Measurements from ENCODE around the gene CNPY2. TPM values are rescaled to one million over a fixed set of nuclear protein-coding genes. Genes with fewer than 3 reads are reported as not detected.
A peak's percentile ranks its signal among the peaks of the same experiment; 100 is the strongest.

CNPY2 gene
- total and polyA plus RNA-seq, 11 donors: 26.8 to 67.3 (median 39.0) TPM

GRCh38 chr12:56315249-56315621 is 553 bp downstream of the CNPY2 start:
- H3K9me3 ChIP-seq: no peaks in the 10 kb centered on the region
- peak in 1 of 4 donors; percentile 5 for ATAC-seq
- DNase-seq: no peak
- H3K27me3 ChIP-seq: no peaks in the 10 kb centered on the region
- intact Hi-C loops (cut with DNase I): loop anchor here in 3 of 10 donors (5.0 to 10.0 kb wide), 4 partner anchors 150 to 198 kb away; partner anchors contain the start of genes SPRYD4 (in 2 of the 3), ESYT1 (in 1 of the 3), RPL41 (in 1 of the 3) and ZC3H10 (in 1 of the 3)
- peaks cover 0 to 20% (median 13%) of the 10 kb centered on the region in 12 donors for H3K4me1 ChIP-seq
- TF ChIP-seq POLR2A (IDR thresholded peaks at IDR 0.05) (no peak), CTCF (IDR thresholded peaks at IDR 0.05) (no peak)
- peaks cover 0 to 72% (median 56%) of the 10 kb centered on the region in 9 donors for H3K36me3 ChIP-seq
- peak overlapping the region; percentile 44 to 97 (median 88) for H3K4me3 ChIP-seq
- 0 to 2% (median 1%) methylated on average over 3 to 11 of the region's 11 CpGs for WGBS, 4 donors
- peak overlapping the region; percentile 84 to 99 (median 93) for H3K27ac ChIP-seq

DNA sequence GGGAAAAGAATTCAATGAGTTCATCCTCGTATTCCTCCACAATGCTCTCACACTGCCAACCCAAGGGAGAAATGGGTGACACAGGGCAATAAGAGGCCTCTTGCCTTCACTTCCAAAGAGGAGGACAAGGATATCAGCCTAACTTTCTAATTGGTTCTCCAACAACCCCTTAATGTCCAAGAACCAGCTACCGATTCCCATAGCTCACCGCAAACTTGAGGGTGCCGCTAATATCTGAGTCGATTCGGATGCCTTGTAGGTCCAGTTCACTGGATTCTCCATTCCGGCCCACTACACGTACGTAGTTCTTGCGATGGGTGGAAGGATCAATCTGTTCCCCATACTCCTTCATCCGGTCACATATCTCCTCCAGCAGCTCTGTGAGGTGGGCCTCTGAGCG is 4.8 kb downstream of the CNPY2 start:
- WGBS, 4 donors: 94 to 97% (median 95%) methylated on average over 12 of the region's 12 CpGs
- H3K4me3 ChIP-seq: no peak overlapping the region
- ATAC-seq (no peak), DNase-seq (no peak)
- intact Hi-C loops (cut with DNase I): loop anchor here in 1 of 10 donors (10.0 kb wide), 2 partner anchors 154 to 186 kb away; partner anchors contain the start of genes ESYT1 and SPRYD4
- H3K4me1 ChIP-seq: peaks cover 0 to 13% (median 8%) of the 10 kb centered on the region in 12 donors
- no peak overlapping the region for H3K27ac ChIP-seq
- peaks cover 0 to 82% (median 69%) of the 10 kb centered on the region in 9 donors for H3K36me3 ChIP-seq
- TF ChIP-seq POLR2A (IDR thresholded peaks at IDR 0.05) (no peak), CTCF (IDR thresholded peaks at IDR 0.05) (no peak)
- no peaks in the 10 kb centered on the region for H3K9me3 ChIP-seq
- no peaks in the 10 kb centered on the region for H3K27me3 ChIP-seq

- no peak for TF ChIP-seq POLR2A (IDR thresholded peaks at IDR 0.05)
- no peak for TF ChIP-seq CTCF (IDR thresholded peaks at IDR 0.05)
- ATAC-seq (no peak), DNase-seq (no peak)
- 90 to 97% (median 92%) methylated on average over 3 of the region's 3 CpGs for WGBS, 4 donors
- Histone ChIP-seq H3K27ac (no peak overlapping the region), H3K9me3 (no peaks in the 10 kb centered on the region), H3K27me3 (no peaks in the 10 kb centered on the region), H3K4me3 (no peak overlapping the region), H3K36me3 (peaks cover 0 to 94% (median 78%) of the 10 kb centered on the region in 9 donors), H3K4me1 (no peaks in the 10 kb centered on the region)
- intact Hi-C loops (cut with DNase I): no loop called here
Measured at GRCh38 chr12:56308714-56309113, 7.1 kb downstream of the CNPY2 start.

GRCh38 chr12:56307221-56307965 is 8.4 kb downstream of the CNPY2 start:
- 96 to 98% (median 96%) methylated on average over 7 of the region's 7 CpGs for WGBS, 4 donors
- no peak for TF ChIP-seq CTCF (IDR thresholded peaks at IDR 0.05)
- no peak for TF ChIP-seq POLR2A (IDR thresholded peaks at IDR 0.05)

More at GRCh38 chr12:56307221-56307965, 8.4 kb downstream of the CNPY2 start:
- H3K4me3 ChIP-seq: no peak overlapping the region
- H3K27ac ChIP-seq: no peak overlapping the region
- peaks cover 0 to 84% (median 67%) of the 10 kb centered on the region in 9 donors for H3K36me3 ChIP-seq
- peaks cover 0 to 9% (median 2%) of the 10 kb centered on the region in 12 donors for H3K4me1 ChIP-seq
- ATAC-seq (no peak), DNase-seq (no peak)
- intact Hi-C loops (cut with DNase I): no loop called here
- H3K9me3 ChIP-seq: no peaks in the 10 kb centered on the region
- no peaks in the 10 kb centered on the region for H3K27me3 ChIP-seq
